Muscle layer of duodenum (tissue), 2 donors: ENCODE data around the gene CD200.
A peak's percentile ranks its signal among the peaks of the same experiment; 100 is the strongest.

Experiments used
- H3K27ac ChIP-seq: one replicate; pipeline ENCODE4 v1.7.0; 2013; ENCODE audit warnings: mild to moderate bottlenecking, low read length
- H3K27me3 ChIP-seq: one replicate; pipeline ENCODE4 v1.7.0; 2013; ENCODE audit warnings: low read depth, mild to moderate bottlenecking, control low read depth, low read length
- H3K36me3 ChIP-seq, 2 donors: one replicate each; pipeline ENCODE4 v1.7.0; 2013; ENCODE audit warnings: low read length in 2 of 2, control low read depth in 1 of 2, mild to moderate bottlenecking in 1 of 2; ENCODE audit not compliant: insufficient read depth in 2 of 2, control insufficient read depth in 1 of 2
- H3K4me1 ChIP-seq, 2 donors: one replicate each; pipeline ENCODE4 v1.7.0; 2013; ENCODE audit warnings: low read length in 2 of 2, mild to moderate bottlenecking in 2 of 2, control low read depth in 1 of 2, moderate library complexity in 1 of 2; ENCODE audit not compliant: insufficient read depth in 2 of 2, control insufficient read depth in 1 of 2
- H3K4me3 ChIP-seq, 2 donors: one replicate each; pipeline ENCODE4 v1.7.0; 2013; ENCODE audit warnings: low read length in 2 of 2, low read depth in 1 of 2, mild to moderate bottlenecking in 1 of 2
- H3K9me3 ChIP-seq, 2 donors: one replicate each; pipeline ENCODE4 v1.7.0; 2013; ENCODE audit warnings: low read length in 2 of 2, control low read depth in 1 of 2, mild to moderate bottlenecking in 1 of 2; ENCODE audit not compliant: control insufficient read depth in 1 of 2
- donor health status: healthy.

The CD200 gene

GRCh38 chr3:112307557-112307956 lies 25.4 kb upstream of the CD200 start:
- Histone ChIP-seq H3K4me1 (peaks cover 3 to 23% of the 10 kb centered on the region in 2 donors), H3K27ac (no peak overlapping the region), H3K27me3 (no peaks in the 10 kb centered on the region), H3K4me3 (no peak overlapping the region), H3K36me3 (no peaks in the 10 kb centered on the region), H3K9me3 (no peaks in the 10 kb centered on the region)

- Histone ChIP-seq H3K27ac (no peak overlapping the region), H3K9me3 (no peaks in the 10 kb centered on the region), H3K36me3 (no peaks in the 10 kb centered on the region), H3K4me3 (no peak overlapping the region), H3K27me3 (no peaks in the 10 kb centered on the region), H3K4me1 (peaks cover 3 to 15% of the 10 kb centered on the region in 2 donors)
Measured at GRCh38 chr3:112308151-112308911, 24.6 kb upstream of the CD200 start.

DNA sequence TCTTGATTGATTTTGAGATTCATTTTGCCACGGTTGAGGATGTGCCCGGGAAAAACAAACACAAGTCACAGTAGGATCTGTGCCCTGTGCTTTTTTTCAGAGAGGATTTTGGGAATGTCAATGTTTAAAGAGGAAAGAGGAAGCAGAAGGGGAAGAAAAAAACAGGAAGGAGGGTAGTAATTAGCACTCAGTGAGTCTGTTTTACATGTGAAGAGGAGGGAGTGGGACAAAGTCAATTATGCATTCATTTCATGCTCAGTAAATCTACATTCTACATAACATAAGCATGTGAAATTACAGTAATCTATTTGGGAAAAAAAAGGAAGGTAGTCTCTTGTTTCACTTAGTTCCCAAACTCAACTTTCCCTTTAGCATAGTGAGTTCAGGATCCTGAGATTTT lies 18.3 kb upstream of the CD200 start:
- no peak overlapping the region for H3K4me3 ChIP-seq
- no peak overlapping the region for H3K27ac ChIP-seq
- no peaks in the 10 kb centered on the region for H3K9me3 ChIP-seq
- H3K4me1 ChIP-seq: no peaks in the 10 kb centered on the region
- H3K27me3 ChIP-seq: no peaks in the 10 kb centered on the region
- H3K36me3 ChIP-seq: no peaks in the 10 kb centered on the region

DNA sequence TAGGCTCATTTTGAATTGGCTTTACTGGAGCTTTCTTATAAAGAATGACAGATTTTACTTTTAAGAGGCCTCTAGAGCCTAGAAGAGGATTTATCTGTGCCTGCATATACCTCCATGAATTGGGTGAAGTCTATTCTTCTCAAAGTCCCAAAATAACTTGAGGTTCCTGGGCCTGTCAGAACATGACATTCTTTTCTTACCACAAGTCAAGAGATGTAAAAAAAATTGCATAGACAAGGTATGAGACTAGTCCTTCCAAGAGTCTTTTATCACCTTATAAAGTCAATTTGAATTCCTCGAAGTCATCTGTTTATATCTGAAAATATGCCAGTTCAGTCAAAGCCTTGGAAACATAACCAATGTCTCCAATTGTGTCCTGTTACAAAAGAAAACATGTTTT lies 17.2 kb upstream of the CD200 start:
- Histone ChIP-seq H3K36me3 (no peaks in the 10 kb centered on the region), H3K4me3 (no peak overlapping the region)

GRCh38 chr3:112319516-112320276 lies 13.3 kb upstream of the CD200 start:
- H3K9me3 ChIP-seq: no peaks in the 10 kb centered on the region

More for the DNA sequence above, 17.2 kb upstream of the CD200 start:
- no peaks in the 10 kb centered on the region for H3K4me1 ChIP-seq
- H3K9me3 ChIP-seq: no peaks in the 10 kb centered on the region
- no peak overlapping the region for H3K27ac ChIP-seq
- H3K27me3 ChIP-seq: no peaks in the 10 kb centered on the region

DNA sequence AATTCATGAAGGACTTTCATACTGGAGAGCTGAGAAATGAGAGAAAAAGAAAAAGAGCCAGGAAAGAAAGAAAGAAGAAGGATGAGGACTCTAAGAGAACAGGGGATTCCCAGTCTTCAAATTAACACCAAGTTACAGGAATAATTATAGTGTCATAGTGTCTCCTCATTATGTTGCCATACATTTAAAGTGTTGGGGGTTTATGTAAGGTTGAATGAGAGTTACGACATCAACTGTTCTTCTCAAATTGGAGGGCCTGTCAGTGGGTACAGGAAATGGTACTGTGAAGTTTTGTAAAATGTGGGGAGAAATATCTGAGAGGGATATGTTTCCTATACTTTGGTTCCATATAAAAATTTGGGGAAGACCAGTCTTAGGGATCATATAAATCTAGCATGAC lies 12.3 kb upstream of the CD200 start:
- Histone ChIP-seq H3K9me3 (no peaks in the 10 kb centered on the region), H3K27me3 (no peaks in the 10 kb centered on the region), H3K4me1 (no peaks in the 10 kb centered on the region), H3K36me3 (no peaks in the 10 kb centered on the region), H3K4me3 (no peak overlapping the region), H3K27ac (no peak overlapping the region)

More at GRCh38 chr3:112319516-112320276, 13.3 kb upstream of the CD200 start:
- Histone ChIP-seq H3K36me3 (no peaks in the 10 kb centered on the region), H3K4me1 (no peaks in the 10 kb centered on the region), H3K4me3 (no peak overlapping the region), H3K27ac (no peak overlapping the region), H3K27me3 (no peaks in the 10 kb centered on the region)

GRCh38 chr3:112321867-112322652 lies 10.9 kb upstream of the CD200 start:
- H3K9me3 ChIP-seq: no peaks in the 10 kb centered on the region
- no peaks in the 10 kb centered on the region for H3K4me1 ChIP-seq
- no peaks in the 10 kb centered on the region for H3K27me3 ChIP-seq
- H3K27ac ChIP-seq: no peak overlapping the region
- no peak overlapping the region for H3K4me3 ChIP-seq
- H3K36me3 ChIP-seq: no peaks in the 10 kb centered on the region

GRCh38 chr3:112327371-112327951 lies 5.5 kb upstream of the CD200 start:
- no peak overlapping the region for H3K4me3 ChIP-seq
- no peak overlapping the region for H3K27ac ChIP-seq
- H3K27me3 ChIP-seq: no peaks in the 10 kb centered on the region
- no peaks in the 10 kb centered on the region for H3K9me3 ChIP-seq
- no peaks in the 10 kb centered on the region for H3K36me3 ChIP-seq
- no peaks in the 10 kb centered on the region for H3K4me1 ChIP-seq

GRCh38 chr3:112331851-112332250 lies 1.1 kb upstream of the CD200 start:
- Histone ChIP-seq H3K27me3 (peaks cover 3% of the 10 kb centered on the region), H3K36me3 (no peaks in the 10 kb centered on the region), H3K27ac (no peak overlapping the region), H3K9me3 (no peaks in the 10 kb centered on the region), H3K4me1 (no peaks in the 10 kb centered on the region), H3K4me3 (no peak overlapping the region)

GRCh38 chr3:112333381-112334317 lies 693 bp downstream of the CD200 start:
- Histone ChIP-seq H3K27ac (peak overlapping the region; percentile 81), H3K4me1 (no peaks in the 10 kb centered on the region), H3K4me3 (peak overlapping the region; percentile 68 to 86)

More at GRCh38 chr3:112333381-112334317, 693 bp downstream of the CD200 start:
- Histone ChIP-seq H3K27me3 (peaks cover 3% of the 10 kb centered on the region), H3K36me3 (no peaks in the 10 kb centered on the region), H3K9me3 (no peaks in the 10 kb centered on the region)
